Adipocyte (in vitro differentiated cells): Measurements from ENCODE around the gene CCDC92B.
"Not testable (repeated sequence)": the region's sequence is repeated elsewhere in the genome, so short reads cannot be mapped to it uniquely, and the experiment has no call there.

Experiments
- DNase-seq: peaks from one replicate; pipeline ENCODE4 v3.0.0-alpha.2; 2015; ENCODE audit warnings: low read depth
- H3K27me3 ChIP-seq: replicated peaks from 2 replicates; pipeline ENCODE4 v1.7.0; 2013; ENCODE audit warnings: mild to moderate bottlenecking, low read length, moderate library complexity; ENCODE audit not compliant: control insufficient read depth, insufficient read depth
- H3K36me3 ChIP-seq: 2 replicates; pipeline ENCODE4 v1.7.0; 2013; ENCODE audit warnings: low read length, mild to moderate bottlenecking, moderate library complexity; ENCODE audit not compliant: control insufficient read depth, insufficient read depth, severe bottlenecking
- H3K4me1 ChIP-seq: 2 replicates; pipeline ENCODE4 v1.7.0; 2013; ENCODE audit warnings: mild to moderate bottlenecking, low read length, moderate library complexity; ENCODE audit not compliant: control insufficient read depth, insufficient read depth
- H3K4me3 ChIP-seq: 2 replicates; pipeline ENCODE4 v1.7.0; 2013; ENCODE audit warnings: mild to moderate bottlenecking, low read length, moderate library complexity
- H3K9ac ChIP-seq: 2 replicates; pipeline ENCODE4 v1.7.0; 2013; ENCODE audit warnings: mild to moderate bottlenecking, low read length, moderate library complexity
- H3K9me3 ChIP-seq: 2 replicates; pipeline ENCODE4 v1.7.0; 2013; ENCODE audit warnings: mild to moderate bottlenecking, low read length, moderate library complexity; ENCODE audit not compliant: control insufficient read depth

The CCDC92B gene

GRCh38 chr17:2700030-2700490, 49.4 kb downstream of the CCDC92B start:
- no peaks in the 10 kb centered on the region for H3K4me1 ChIP-seq
- no peak for DNase-seq
- H3K27me3 ChIP-seq, result no peaks in the 10 kb centered on the region
- H3K36me3 ChIP-seq, result peaks cover 84% of the 10 kb centered on the region
- H3K4me3 ChIP-seq, result no peak overlapping the region
- no peak overlapping the region for H3K9ac ChIP-seq
- no peaks in the 10 kb centered on the region for H3K9me3 ChIP-seq

- not testable (repeated sequence) for H3K27me3 ChIP-seq, H3K9me3 ChIP-seq, H3K9ac ChIP-seq, H3K4me3 ChIP-seq, DNase-seq, H3K4me1 ChIP-seq
- peaks cover 85% of the 10 kb centered on the region for H3K36me3 ChIP-seq
Measured at GRCh38 chr17:2699216-2699805, 50.1 kb downstream of the CCDC92B start.

GRCh38 chr17:2697611-2698162, 51.8 kb downstream of the CCDC92B start:
- no peaks in the 10 kb centered on the region for H3K4me1 ChIP-seq
- H3K9ac ChIP-seq, result no peak overlapping the region
- no peaks in the 10 kb centered on the region for H3K27me3 ChIP-seq
- no peaks in the 10 kb centered on the region for H3K9me3 ChIP-seq
- peaks cover 90% of the 10 kb centered on the region for H3K36me3 ChIP-seq
- no peak for DNase-seq
- no peak overlapping the region for H3K4me3 ChIP-seq

- Histone ChIP-seq H3K9me3 (no peaks in the 10 kb centered on the region), H3K4me3 (no peak overlapping the region), H3K9ac (no peak overlapping the region), H3K4me1 (no peaks in the 10 kb centered on the region), H3K36me3 (peaks cover 86% of the 10 kb centered on the region), H3K27me3 (no peaks in the 10 kb centered on the region)
- no peak for DNase-seq
Measured at GRCh38 chr17:2695961-2696760, 53.3 kb downstream of the CCDC92B start.

- DNase-seq, result no peak
- Histone ChIP-seq H3K9me3 (no peaks in the 10 kb centered on the region), H3K9ac (no peak overlapping the region), H3K27me3 (no peaks in the 10 kb centered on the region), H3K4me1 (no peaks in the 10 kb centered on the region), H3K4me3 (no peak overlapping the region), H3K36me3 (peaks cover 86% of the 10 kb centered on the region)
Measured at GRCh38 chr17:2695243-2695960, 54.0 kb downstream of the CCDC92B start.

- Histone ChIP-seq H3K4me1 (no peaks in the 10 kb centered on the region), H3K4me3 (no peak overlapping the region), H3K36me3 (peaks cover 85% of the 10 kb centered on the region), H3K9ac (no peak overlapping the region), H3K27me3 (no peaks in the 10 kb centered on the region), H3K9me3 (no peaks in the 10 kb centered on the region)
- DNase-seq, result no peak
Measured at GRCh38 chr17:2694381-2695242, 54.8 kb downstream of the CCDC92B start.

GRCh38 chr17:2693561-2694380, 55.7 kb downstream of the CCDC92B start:
- no peak for DNase-seq
- Histone ChIP-seq H3K4me3 (no peak overlapping the region), H3K9ac (no peak overlapping the region), H3K4me1 (no peaks in the 10 kb centered on the region), H3K9me3 (no peaks in the 10 kb centered on the region), H3K27me3 (no peaks in the 10 kb centered on the region), H3K36me3 (peaks cover 84% of the 10 kb centered on the region)

GRCh38 chr17:2692781-2693135, 56.7 kb downstream of the CCDC92B start:
- no peaks in the 10 kb centered on the region for H3K27me3 ChIP-seq
- H3K9ac ChIP-seq, result no peak overlapping the region
- no peaks in the 10 kb centered on the region for H3K9me3 ChIP-seq
- peaks cover 2% of the 10 kb centered on the region for H3K4me1 ChIP-seq
- peaks cover 75% of the 10 kb centered on the region for H3K36me3 ChIP-seq
- H3K4me3 ChIP-seq, result no peak overlapping the region
- no peak for DNase-seq

- Histone ChIP-seq H3K4me1 (peaks cover 7% of the 10 kb centered on the region), H3K36me3 (peaks cover 71% of the 10 kb centered on the region), H3K27me3 (no peaks in the 10 kb centered on the region), H3K9me3 (no peaks in the 10 kb centered on the region), H3K9ac (no peak overlapping the region), H3K4me3 (no peak overlapping the region)
- no peak for DNase-seq
Measured at GRCh38 chr17:2691965-2692780, 57.3 kb downstream of the CCDC92B start.
